Measurements from ENCODE around the gene TSHR. TPM values are rescaled to one million over a fixed set of nuclear protein-coding genes. Genes with fewer than 3 reads are reported as not detected.
A peak's percentile ranks its signal among the peaks of the same experiment; 100 is the strongest.
"Not testable (repeated sequence)": the region's sequence is repeated elsewhere in the genome, so short reads cannot be mapped to it uniquely, and the experiment has no call there.

TSHR gene
- total RNA-seq, 1 donor from 2014 or later = 0.50 TPM

DNA sequence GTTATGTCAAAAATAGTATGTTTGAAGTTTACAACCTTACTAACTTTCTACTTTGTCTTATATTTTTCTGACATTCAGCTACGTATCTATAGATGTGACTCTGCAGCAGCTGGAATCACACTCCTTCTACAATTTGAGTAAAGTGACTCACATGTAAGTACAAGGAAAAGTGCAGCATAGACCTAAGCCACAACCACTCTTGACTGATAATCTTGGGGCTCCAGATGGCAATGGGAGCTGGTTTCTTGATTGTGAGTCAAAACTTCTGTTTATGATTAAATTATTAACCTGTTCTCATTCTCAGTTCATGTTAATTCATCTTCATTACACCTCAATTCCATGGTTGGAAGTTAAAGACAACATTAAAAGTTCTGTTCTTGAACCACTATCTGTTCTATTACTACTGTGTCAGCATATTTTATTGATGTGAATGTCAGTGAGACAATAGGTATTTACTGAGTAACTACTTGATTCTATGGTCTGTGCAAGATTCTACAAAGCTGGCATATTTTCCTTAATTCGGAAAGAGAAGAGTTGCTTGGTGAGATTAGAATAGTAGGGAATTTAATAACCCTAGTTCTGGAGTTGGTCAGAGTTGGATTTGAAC lies 112.9 kb downstream of the TSHR start:
- DNase-seq (ENCODE audit: low read depth) = no peak

DNA sequence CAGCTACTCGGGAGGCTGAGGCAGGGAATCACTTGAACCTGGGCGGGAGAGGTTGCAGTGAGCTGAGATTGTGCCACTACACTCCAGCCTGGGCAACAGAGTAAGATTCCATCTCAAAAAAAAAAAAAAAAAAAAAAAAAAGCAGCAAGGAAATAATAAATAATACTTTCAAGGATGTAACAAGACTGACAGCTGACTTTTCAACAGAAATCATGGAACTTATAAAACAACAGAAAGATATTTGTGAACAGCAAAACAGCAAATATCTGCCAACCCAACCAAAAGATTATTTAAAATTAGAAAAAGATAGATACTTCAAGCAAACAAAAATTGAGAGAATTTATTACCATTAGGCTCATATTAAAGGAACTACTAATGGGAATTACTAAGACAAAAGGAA lies 115.1 kb downstream of the TSHR start:
- DNase-seq (ENCODE audit: low read depth) = no peak

DNA sequence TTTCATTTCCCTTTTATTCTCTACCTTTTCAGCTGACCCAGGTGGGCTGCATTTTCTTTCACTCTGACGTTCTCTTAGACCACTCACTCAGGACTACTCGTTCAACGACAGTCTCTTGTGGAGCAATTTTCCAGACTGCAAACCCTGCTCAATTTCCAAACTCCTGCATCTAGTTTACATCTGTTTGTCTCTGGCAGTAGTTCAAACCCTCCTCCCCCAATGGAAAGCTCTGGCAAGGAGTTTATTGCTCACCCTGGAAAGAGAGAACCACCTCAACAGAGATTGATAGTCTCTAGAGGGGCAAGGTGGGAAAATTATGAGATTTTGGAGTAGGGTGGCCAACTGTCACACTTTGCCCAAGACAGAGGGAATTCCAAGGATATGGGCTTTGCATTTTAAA lies 130.2 kb downstream of the TSHR start:
- no peak for DNase-seq (ENCODE audit: low read depth)

DNA sequence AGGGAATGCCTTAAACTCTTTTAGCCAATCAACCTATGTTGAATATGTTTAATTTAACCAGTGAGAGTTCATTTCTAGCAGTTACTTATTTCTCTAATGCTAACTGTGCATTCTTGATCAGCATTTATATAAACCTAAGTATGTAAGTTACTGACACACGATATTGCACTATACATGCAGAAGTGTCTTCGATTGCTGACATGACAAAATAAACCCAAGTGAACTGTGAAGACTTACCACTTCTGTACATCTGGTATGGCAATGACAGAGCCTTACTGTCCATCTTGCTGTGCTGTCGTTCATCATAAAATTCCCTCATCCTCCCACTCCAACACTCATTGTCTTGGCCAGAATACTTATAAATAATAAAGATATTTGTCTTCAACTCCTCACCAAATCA lies 131.8 kb downstream of the TSHR start:
- DNase-seq (ENCODE audit: low read depth) = no peak

DNA sequence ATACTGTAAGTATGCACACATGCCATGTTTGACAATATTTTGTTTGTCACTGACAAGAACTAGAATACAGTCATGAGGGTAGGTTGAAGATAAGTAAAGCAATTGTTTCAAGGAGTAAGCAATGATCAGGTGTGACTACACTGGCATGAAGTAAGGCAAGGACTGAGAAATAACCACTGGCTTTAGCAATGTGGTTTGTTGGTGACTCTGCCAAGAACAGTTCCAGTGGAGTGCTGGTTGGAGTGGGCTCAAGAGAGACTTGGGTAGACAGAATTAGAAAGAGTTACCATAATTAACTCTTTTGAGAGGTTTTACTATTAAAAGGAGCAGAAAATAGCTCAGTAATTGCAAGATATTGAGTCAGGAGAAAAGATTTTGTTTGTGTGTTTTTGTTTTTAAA lies 135.7 kb downstream of the TSHR start:
- no peak for DNase-seq (ENCODE audit: low read depth)

DNA sequence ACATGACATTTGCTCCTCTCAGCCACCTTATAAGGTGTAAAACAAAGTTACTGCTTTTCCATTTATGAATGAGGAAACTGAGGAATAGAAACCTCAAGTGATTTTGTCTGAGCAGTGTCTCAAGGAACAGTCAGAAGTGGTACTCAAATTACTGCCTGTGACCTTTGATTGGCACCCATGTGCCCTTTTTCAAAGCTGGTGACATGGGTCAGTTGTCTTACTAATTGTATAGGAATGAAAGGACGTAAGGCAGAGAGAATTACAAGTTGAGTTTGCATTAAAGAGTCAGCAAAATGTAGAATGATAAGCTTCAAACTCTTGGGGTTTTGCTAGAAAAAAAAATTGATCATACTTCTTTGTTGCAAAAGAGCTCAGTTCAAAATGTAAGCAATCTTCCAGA lies 136.2 kb downstream of the TSHR start:
- no peak for DNase-seq (ENCODE audit: low read depth)

DNA sequence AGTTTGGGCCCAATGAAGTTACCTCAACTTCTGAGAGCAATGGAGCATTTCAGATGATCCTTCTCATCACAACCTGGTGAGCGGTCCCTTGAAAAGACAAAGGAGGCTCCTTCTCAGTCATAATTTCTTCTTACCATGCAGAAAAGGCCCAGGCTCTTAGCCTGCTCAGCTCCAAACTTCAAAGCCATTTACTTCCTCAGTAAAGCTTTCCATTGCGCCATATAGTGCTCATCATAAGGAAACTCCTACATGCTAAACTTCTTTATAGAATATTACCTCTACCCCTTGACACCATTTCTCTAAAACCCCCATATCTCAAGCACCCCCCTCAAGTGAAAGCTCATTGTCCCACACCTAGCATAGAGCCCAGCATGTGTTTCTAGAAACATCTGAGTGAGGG lies 138.2 kb downstream of the TSHR start:
- no peak for DNase-seq (ENCODE audit: low read depth)

DNA sequence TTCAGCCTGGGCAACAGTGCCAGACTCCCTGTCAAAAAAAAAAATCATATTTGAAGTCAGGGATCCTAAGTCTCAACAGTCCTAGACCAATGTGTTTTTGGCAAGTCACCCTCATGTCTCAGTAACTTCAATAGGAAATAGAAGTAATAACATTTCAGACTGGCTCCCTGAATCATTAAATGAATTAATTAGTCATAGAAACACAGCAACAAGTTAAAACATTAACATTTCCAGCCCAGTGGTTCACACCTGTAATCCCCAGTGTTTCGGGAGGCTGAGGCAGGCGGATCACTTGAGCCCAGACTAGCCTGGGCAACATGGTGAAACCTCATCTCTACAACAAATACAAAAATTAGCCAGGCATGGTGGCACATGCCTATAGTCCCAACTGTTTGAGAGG lies 140.1 kb downstream of the TSHR start:
- DNase-seq (ENCODE audit: low read depth) = peak; percentile 80

DNA sequence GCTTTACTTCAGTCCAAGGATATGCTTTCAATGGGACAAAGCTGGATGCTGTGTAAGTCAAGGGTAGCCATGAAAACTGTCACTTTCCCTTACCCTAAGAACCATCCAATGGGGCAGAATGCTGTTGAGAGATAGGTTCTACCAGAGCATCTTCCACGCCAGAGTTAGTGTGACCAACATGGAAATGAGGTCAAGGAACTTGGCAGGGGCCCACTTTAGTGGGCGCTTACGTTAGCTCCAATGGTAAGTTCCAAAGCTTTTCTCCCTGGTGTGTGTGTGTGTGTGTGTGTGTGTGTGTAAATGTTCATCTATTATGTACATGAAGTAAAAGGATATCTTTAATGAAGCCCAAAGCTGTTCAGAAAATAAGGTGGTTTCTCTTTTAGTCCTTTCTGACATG lies 141.2 kb downstream of the TSHR start:
- no peak for DNase-seq (ENCODE audit: low read depth)

DNA sequence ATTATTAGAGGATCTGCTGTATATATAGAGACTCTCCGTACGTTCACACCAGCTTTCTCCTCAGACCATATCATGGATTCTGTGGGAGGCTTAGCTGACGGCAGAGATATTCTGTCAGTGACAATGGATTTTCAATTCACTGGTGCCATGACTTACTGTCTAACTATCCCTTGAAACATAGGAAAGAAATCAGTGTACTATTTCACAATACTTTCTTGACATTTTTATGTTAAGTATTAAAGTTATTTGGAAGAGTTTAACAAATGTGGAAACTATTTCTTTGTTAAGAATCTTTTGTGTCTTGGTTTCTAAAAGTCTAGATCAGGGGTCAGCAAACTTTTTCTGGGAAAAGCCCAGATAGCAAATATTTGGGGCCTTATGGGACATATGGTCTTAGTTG lies 146.8 kb downstream of the TSHR start:
- no peak for DNase-seq (ENCODE audit: low read depth)

DNA sequence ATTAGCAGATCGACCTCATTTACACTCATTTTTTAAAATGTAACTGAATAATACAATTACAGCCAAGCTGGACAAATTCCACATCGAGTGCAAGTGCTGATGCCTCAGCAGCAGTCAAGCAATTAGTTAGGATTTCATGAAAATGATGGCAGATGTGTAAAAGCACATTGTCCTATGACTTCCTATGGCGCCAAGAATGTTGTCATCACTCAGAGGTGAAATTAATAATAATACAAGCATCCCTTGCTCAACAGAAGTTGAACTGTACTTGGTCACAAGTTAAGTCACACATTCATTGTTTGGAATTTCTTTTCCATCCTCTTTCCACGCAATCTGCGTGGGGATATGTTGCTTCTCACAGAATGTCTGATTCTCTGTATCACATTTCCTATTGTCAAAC lies 148.0 kb downstream of the TSHR start:
- DNase-seq (ENCODE audit: low read depth) = no peak

DNA sequence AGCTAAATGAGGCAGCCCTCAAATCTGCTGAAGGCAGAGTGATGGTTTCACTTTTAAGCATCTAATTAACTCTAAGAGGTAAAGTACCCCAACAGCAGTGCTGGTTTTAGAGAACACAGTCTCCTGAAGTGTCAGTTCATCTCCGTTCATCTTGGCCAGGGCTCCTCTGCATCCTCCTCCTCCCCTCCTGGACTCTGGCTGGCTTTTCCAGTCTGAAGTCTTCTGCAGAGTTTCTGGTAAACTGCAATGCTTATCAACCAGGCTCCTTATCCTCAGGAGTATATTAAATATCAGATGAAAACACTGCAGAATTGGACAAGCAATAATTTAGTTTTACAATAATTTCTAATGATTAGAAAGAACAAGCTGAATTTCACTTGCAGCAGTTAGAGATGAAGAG lies 150.0 kb downstream of the TSHR start:
- DNase-seq (ENCODE audit: low read depth) = no peak

DNA sequence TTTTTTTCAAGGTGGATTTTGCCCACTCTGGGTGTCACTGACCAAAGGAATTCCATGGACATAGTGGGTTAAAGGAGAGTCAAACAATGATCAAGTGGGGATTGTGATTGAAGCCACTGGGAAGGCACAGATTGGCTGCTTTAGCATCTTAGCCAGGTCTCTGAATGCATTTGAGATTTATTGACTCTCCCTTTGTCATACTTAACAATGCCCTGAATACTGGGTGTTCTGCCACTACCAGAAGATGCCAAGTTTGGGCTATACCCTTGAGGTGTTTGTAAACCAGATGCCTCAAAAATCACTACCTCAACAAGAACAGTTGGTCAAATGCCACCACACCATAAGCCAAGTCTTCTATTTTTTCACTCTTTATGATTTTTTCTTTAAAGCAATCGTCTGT lies 150.5 kb downstream of the TSHR start:
- no peak for DNase-seq (ENCODE audit: low read depth)

DNA sequence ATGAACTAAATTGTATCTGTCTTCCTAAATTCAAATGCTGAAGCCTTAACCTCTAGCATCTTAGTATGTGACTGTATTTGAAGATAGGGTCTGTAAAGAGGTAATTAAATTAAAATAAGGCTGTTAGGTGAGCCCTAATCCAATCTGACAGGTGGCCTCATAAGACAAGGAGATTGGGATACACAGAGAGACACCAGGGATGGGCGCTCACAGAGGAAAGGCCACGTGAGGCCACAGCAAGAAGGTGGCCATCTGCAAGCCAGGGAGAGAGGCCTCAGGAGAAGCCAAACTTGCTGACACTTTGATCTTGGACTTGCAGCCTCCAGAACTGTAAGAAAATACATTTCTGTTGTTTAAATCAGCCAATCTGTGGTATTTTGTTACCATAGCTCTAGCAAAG lies 154.8 kb downstream of the TSHR start:
- DNase-seq (ENCODE audit: low read depth) = no peak

DNA sequence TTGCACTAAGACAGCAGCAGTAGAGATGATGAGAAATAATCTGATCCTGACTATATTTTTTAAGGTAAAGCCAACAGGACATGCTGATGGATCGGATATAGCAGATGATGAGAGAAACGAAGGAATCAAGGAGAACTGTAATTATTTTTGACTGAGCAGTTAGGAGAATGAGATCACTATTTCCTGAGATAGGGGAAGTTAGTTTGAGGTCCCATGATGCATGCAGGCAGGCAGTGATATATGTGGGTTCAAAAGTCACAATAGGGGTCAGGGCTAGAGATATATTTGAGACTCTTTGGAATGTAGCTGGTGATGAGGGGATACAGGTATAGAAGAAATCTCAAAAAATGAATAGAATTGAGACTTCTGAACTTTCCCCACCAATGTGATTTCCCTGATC lies 157.8 kb downstream of the TSHR start:
- DNase-seq (ENCODE audit: low read depth) = no peak

DNA sequence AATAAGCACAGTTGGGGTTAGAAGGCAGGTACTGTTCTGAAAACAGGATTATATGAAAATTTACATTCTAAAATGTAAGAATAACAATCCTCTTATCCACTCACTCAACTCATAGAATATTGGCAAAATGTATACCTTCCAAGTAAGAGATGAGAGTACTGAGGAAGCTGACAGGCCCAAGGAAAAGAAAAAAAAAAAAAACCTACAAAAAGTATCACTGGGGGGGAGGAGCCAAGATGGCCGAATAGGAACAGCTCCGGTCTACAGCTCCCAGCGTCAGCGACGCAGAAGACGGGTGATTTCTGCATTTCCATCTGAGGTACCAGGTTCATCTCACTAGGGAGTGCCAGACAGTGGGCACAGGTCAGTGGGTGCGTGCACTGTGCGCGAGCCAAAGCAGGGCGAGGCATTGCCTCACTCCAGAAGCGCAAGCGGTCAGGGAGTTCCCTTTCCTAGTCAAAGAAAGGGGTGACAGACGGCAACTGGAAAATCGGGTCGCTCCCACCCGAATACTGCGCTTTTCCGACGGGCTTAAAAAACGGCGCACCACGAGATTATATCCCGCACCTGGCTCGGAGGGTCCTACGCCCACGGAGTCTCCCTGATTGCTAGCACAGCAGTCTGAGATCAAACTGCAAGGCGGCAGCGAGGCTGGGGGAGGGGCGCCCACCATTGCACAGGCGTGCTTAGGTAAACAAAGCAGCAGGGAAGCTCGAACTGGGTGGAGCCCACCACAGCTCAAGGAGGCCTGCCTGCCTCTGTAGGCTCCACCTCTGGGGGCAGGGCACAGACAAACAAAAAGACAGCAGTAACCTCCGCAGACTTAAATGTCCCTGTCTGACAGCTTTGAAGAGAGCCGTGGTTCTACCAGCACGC lies 158.8 kb downstream of the TSHR start:
- not testable (repeated sequence) for DNase-seq (ENCODE audit: low read depth)

DNA sequence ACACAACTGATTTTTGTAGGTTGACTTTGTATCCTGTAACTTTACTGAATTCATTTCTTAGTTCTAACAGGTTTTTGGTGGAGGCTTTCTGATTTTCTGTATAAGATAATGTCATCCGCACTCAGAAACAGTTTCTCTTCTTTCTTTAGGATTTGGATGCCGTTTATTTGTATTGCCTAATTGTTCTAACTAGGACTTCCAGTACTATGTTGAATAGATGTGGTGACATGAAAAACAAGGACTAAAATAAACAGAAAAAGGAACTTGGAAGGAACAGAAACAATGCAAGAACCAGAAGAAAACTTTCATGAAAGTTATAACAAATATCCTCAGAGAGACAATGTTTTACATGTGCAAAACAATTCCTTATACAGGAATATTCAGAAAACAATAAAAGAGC lies 165.1 kb downstream of the TSHR start:
- DNase-seq (ENCODE audit: low read depth) = no peak

DNA sequence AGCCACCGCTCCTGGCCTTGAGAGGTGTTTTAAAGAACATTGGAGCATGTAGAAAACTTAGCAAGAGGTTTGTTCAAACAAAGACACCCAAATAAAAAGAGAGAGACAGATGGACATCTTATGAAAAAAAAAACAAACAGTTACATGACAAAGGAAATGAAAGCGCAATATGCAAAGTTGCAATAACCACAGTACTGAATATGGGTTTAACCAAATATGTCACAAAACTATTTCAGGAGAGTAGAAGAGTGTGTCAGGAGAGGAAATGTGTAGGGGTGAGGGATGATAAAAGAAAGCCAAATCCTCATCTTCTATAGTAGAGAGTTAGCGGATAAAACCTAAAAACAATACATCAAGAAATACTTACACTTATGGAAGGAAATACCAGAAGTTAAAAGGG lies 166.9 kb downstream of the TSHR start:
- no peak for DNase-seq (ENCODE audit: low read depth)

DNA sequence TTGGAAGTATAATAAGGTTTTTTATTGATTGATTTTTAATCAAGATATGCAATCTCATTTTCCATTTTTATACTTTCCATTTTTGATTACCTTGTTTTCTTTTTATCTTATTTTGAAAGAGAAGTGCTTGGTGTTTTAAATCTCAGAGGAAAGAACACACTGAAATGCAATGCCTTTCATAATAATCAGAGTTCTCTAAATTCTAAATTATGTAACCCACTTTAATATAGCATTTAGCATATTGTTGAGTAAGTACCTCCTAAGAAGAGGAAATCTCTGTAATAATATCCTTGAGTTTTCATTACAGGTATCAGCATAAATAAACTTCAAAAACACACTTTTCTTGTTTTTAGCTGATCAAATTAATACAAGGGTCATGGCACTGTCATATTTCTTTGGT lies 168.4 kb downstream of the TSHR start:
- DNase-seq (ENCODE audit: low read depth) = no peak

DNA sequence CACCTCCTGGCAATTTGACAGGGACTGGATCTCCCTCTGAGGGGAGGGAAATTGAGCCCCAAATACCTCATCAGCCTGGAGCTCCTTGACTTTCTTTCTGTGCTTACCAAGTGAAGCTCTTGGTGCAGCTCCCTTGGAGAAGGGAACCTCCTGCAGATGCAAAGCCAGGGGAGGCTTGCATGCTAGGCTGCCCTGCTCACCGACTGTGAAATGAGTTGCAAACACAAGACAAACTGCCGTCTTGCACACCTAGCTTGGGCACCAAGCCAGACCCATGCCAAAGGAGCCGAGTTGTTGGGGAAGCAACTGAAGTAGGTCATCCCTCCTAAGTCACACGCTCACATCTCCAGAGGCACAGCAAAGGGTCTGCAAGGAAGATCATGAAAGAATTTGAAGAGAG lies 170.1 kb downstream of the TSHR start:
- peak; percentile 67 for DNase-seq (ENCODE audit: low read depth)

DNA sequence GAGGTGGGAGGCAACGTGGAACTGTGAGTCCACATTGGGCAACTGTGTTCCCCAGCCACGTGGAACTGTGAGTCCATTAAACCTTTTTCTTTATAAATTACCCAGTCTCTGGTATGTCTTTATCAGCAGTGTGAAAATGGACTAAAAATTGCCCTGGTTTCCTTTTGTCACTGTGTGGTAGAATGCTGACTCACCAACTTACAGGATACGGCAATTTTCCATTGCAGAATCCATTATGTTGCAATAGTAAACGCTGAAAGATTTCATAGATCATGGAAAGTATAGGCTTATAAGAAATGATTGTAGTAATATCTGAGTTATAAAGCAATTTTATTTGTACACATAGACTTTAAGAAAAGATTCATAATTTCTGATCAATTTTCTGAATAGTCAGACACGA lies 172.4 kb downstream of the TSHR start:
- DNase-seq (ENCODE audit: low read depth) = no peak

DNA sequence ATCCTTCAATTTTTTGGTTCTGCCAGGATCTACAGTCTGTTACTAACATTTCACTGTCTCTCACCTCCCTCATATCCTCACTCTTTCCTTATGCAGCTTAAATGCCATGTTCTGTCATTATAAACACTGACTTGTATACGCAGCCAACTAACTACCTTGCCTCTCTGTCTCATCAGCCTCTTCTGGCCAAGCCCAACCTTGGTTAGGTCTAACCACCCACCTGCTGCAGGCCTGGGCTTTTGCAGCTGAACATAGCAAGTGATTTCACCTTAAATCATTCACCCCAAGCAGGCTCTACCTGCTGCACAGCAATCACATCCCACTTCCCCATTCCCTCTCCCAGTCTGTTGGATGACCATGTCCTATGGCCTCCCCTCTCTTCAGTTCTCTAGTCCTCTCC lies 173.8 kb downstream of the TSHR start:
- DNase-seq (ENCODE audit: low read depth) = no peak

DNA sequence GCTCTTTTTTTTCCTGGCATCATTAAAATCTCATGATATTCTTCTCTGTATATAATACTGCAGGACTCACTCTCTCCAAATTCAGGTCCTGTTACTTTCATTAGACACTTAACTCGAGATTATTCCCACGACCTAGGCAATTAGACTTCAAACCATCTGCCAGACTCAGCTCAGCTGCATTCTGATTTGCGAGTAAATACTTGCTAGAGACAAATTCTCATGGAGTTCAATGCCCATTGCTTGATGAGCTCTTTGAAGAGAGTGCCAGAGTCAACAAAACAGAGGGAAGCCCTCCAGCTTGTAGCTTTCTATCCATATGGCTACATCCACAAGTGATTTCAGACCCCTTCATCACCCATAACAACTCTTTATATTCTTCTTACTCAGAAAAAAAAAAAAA lies 177.0 kb downstream of the TSHR start:
- no peak for DNase-seq (ENCODE audit: low read depth)

DNA sequence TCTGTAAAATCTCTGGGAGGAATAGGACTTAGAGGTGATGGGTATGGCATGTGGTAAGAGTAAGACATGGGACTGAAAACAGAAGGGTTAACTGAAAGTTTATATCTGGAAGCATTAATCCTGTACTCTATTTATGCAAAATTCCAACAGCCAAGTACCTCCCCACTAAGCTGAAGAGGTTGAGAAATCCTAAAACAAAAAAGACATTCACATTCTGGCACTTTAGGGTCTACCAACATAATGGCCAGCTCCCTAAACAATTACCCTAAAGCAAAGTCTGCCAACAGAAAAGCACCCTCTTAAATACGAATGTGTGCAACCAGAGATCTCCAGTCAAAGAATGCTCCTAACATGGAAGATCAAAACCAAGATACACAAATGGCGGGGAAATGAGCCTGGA lies 178.0 kb downstream of the TSHR start:
- DNase-seq (ENCODE audit: low read depth) = no peak

Data from renal cortical epithelial cell (primary cell).